ENCODE measurements around the gene ADORA2A. TPM values are rescaled to one million over a fixed set of nuclear protein-coding genes. Genes with fewer than 3 reads are reported as not detected.
A peak's percentile ranks its signal among the peaks of the same experiment; 100 is the strongest.

The ADORA2A gene
- total and polyA plus RNA-seq, 9 donors, result 0.57 to 5.0 (median 2.7) TPM

GRCh38 chr22:24440270-24440717 is 12.9 kb downstream of the ADORA2A start:
- intact Hi-C loops (cut with DNase I), result no loop called here
- H3K4me1 ChIP-seq (ENCODE audit: insufficient read depth), result no peaks in the 10 kb centered on the region
- WGBS, 3 donors, result 91 to 94% (median 92%) methylated on average over 10 of the region's 10 CpGs
- no peak overlapping the region for H3K27ac ChIP-seq
- H3K9me3 ChIP-seq, result no peaks in the 10 kb centered on the region
- no peak for TF ChIP-seq POLR2A (IDR thresholded peaks at IDR 0.05)
- no peak for TF ChIP-seq CTCF (IDR thresholded peaks at IDR 0.05)
- TF ChIP-seq EP300 (IDR thresholded peaks at IDR 0.05), result no peak
- no peaks in the 10 kb centered on the region for H3K36me3 ChIP-seq
- H3K4me3 ChIP-seq, result no peak overlapping the region
- H3K27me3 ChIP-seq, result no peaks in the 10 kb centered on the region
- DNase-seq, result no peak

- no peaks in the 10 kb centered on the region for H3K36me3 ChIP-seq
- H3K27ac ChIP-seq, result no peak overlapping the region
- no peaks in the 10 kb centered on the region for H3K4me1 ChIP-seq (ENCODE audit: insufficient read depth)
- no peak for TF ChIP-seq EP300 (IDR thresholded peaks at IDR 0.05)
- TF ChIP-seq CTCF (IDR thresholded peaks at IDR 0.05), result no peak
- TF ChIP-seq POLR2A (IDR thresholded peaks at IDR 0.05), result no peak
- intact Hi-C loops (cut with DNase I), result no loop called here
- 93 to 95% (median 94%) methylated on average over 30 of the region's 30 CpGs for WGBS, 3 donors
- DNase-seq, result peak in 1 of 5 donors; percentile 16
- no peaks in the 10 kb centered on the region for H3K9me3 ChIP-seq
- no peak overlapping the region for H3K4me3 ChIP-seq
- H3K27me3 ChIP-seq, result no peaks in the 10 kb centered on the region
Measured at GRCh38 chr22:24440718-24441405, 13.5 kb downstream of the ADORA2A start.

- H3K27ac ChIP-seq, result no peak overlapping the region
- no peaks in the 10 kb centered on the region for H3K27me3 ChIP-seq
- 76 to 86% (median 79%) methylated on average over 8 of the region's 8 CpGs for WGBS, 3 donors
- no peaks in the 10 kb centered on the region for H3K36me3 ChIP-seq
- no peaks in the 10 kb centered on the region for H3K4me1 ChIP-seq (ENCODE audit: insufficient read depth)
- no peaks in the 10 kb centered on the region for H3K9me3 ChIP-seq
- no peak for TF ChIP-seq EP300 (IDR thresholded peaks at IDR 0.05)
- no peak for TF ChIP-seq POLR2A (IDR thresholded peaks at IDR 0.05)
- no peak overlapping the region for H3K4me3 ChIP-seq
- peak in 1 of 5 donors; percentile 5 for DNase-seq
- intact Hi-C loops (cut with DNase I), result no loop called here
Measured at GRCh38 chr22:24441406-24442351, 14.3 kb downstream of the ADORA2A start.

- H3K4me1 ChIP-seq (ENCODE audit: insufficient read depth), result no peaks in the 10 kb centered on the region
- H3K36me3 ChIP-seq, result no peaks in the 10 kb centered on the region
- no peak overlapping the region for H3K4me3 ChIP-seq
- peak in 1 of 5 donors; percentile 9 for DNase-seq
- WGBS, 3 donors, result 79 to 84% (median 83%) methylated on average over 8 of the region's 8 CpGs
- intact Hi-C loops (cut with DNase I), result no loop called here
- no peak for TF ChIP-seq CTCF (IDR thresholded peaks at IDR 0.05)
- TF ChIP-seq POLR2A (IDR thresholded peaks at IDR 0.05), result no peak
- no peak for TF ChIP-seq EP300 (IDR thresholded peaks at IDR 0.05)
- no peak overlapping the region for H3K27ac ChIP-seq
- no peaks in the 10 kb centered on the region for H3K27me3 ChIP-seq
- no peaks in the 10 kb centered on the region for H3K9me3 ChIP-seq
Measured at GRCh38 chr22:24442352-24442744, 14.9 kb downstream of the ADORA2A start.

Data from ovary (tissue), 9 donors.